ENCODE data around the gene EML4. TPM values are rescaled to one million over a fixed set of nuclear protein-coding genes. Genes with fewer than 3 reads are reported as not detected.
"Not testable (repeated sequence)": the region's sequence is repeated elsewhere in the genome, so short reads cannot be mapped to it uniquely, and the experiment has no call there.

Gene EML4
- total and polyA plus RNA-seq, 9 donors, result 11.6 to 46.5 (median 31.5) TPM

DNA sequence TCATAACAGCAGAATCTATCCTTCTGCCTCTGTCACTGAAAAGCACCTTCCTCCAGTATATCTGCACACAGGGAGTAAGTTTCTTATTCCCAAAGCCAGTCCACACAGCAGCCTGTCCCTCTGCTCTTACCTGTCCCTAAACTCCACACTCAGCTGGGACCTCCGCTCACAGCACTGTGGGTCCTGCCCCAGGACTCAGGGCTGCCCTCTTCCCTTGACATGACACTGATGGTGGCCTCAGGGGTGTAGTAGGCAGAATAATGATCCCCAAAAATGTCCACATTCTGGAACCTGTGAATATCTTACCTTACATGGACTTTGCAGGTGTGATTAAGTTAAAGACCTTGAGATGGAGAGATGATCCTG, 39.7 kb upstream of the EML4 start:
- 98 to 100% (median 100%) methylated on average over 1 of the region's 1 CpG for WGBS, 3 donors
- intact Hi-C loops (cut with DNase I), result no loop called here

DNA sequence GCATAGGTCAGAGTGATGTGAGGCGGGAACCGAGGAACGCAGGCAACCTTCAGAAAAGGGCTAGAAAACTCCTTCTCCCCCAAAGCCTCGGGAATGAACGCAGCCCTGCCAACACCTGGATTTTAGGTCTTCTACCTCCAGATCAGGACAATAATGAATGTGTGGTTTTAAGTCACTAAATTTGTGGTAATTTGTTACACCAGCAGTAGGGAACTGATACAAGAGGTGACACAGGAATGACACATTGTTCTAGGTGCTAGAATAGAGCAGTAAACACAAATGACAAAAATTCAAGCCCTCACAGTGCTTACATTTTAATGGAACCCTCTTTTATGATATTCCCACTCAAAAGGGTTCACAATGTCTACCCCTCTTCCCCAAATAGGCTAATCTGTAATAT, 39.2 kb upstream of the EML4 start:
- H3K27me3 ChIP-seq, result no peaks in the 10 kb centered on the region
- H3K27ac ChIP-seq, result no peak overlapping the region
- H3K9me3 ChIP-seq, result no peaks in the 10 kb centered on the region
- 96 to 98% (median 96%) methylated on average over 5 of the region's 5 CpGs for WGBS, 3 donors
- H3K4me1 ChIP-seq (ENCODE audit: insufficient read depth), result peaks cover 4% of the 10 kb centered on the region
- intact Hi-C loops (cut with DNase I), result no loop called here
- no peak overlapping the region for H3K4me3 ChIP-seq
- no peak for TF ChIP-seq EP300 (IDR thresholded peaks at IDR 0.05)
- H3K36me3 ChIP-seq, result no peaks in the 10 kb centered on the region
- DNase-seq, result no peak

More for the DNA sequence above, 39.7 kb upstream of the EML4 start:
- TF ChIP-seq POLR2A (IDR thresholded peaks at IDR 0.05) (no peak), EP300 (IDR thresholded peaks at IDR 0.05) (no peak)
- TF ChIP-seq, protein P1, sequence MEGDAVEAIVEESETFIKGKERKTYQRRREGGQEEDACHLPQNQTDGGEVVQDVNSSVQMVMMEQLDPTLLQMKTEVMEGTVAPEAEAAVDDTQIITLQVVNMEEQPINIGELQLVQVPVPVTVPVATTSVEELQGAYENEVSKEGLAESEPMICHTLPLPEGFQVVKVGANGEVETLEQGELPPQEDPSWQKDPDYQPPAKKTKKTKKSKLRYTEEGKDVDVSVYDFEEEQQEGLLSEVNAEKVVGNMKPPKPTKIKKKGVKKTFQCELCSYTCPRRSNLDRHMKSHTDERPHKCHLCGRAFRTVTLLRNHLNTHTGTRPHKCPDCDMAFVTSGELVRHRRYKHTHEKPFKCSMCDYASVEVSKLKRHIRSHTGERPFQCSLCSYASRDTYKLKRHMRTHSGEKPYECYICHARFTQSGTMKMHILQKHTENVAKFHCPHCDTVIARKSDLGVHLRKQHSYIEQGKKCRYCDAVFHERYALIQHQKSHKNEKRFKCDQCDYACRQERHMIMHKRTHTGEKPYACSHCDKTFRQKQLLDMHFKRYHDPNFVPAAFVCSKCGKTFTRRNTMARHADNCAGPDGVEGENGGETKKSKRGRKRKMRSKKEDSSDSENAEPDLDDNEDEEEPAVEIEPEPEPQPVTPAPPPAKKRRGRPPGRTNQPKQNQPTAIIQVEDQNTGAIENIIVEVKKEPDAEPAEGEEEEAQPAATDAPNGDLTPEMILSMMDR (IDR thresholded peaks at IDR 0.05), result no peak
- DNase-seq, result no peak
- Histone ChIP-seq H3K4me3 (no peak overlapping the region), H3K27ac (no peak overlapping the region), H3K9me3 (no peaks in the 10 kb centered on the region), H3K27me3 (no peaks in the 10 kb centered on the region), H3K36me3 (no peaks in the 10 kb centered on the region), H3K4me1 (ENCODE audit: insufficient read depth) (peaks cover 4% of the 10 kb centered on the region)

DNA sequence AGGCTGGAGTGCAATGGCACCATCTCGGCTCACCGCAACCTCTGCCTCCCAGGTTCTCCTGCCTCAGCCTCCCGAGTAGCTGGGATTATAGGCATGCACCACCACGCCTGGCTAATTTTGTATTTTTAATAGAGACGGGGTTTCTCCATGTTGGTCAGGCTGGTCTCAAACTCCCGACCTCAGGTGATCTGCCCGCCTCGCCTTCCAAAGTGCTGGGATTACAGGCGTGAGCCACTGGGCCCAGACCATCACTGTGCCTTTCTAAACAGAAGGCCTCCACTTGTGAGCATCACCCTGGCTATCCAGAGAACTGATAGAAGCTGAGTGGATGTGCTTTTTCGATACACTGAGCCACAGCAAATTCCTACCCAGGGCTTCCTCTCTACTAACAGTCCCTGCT, 38.3 kb upstream of the EML4 start:
- intact Hi-C loops (cut with DNase I); DNase-seq; H3K27me3 ChIP-seq; H3K4me3 ChIP-seq; H3K27ac ChIP-seq; H3K9me3 ChIP-seq; H3K4me1 ChIP-seq (ENCODE audit: insufficient read depth); H3K36me3 ChIP-seq: not testable (repeated sequence)
- WGBS, 3 donors, result 92 to 97% (median 96%) methylated on average over 10 of the region's 10 CpGs

DNA sequence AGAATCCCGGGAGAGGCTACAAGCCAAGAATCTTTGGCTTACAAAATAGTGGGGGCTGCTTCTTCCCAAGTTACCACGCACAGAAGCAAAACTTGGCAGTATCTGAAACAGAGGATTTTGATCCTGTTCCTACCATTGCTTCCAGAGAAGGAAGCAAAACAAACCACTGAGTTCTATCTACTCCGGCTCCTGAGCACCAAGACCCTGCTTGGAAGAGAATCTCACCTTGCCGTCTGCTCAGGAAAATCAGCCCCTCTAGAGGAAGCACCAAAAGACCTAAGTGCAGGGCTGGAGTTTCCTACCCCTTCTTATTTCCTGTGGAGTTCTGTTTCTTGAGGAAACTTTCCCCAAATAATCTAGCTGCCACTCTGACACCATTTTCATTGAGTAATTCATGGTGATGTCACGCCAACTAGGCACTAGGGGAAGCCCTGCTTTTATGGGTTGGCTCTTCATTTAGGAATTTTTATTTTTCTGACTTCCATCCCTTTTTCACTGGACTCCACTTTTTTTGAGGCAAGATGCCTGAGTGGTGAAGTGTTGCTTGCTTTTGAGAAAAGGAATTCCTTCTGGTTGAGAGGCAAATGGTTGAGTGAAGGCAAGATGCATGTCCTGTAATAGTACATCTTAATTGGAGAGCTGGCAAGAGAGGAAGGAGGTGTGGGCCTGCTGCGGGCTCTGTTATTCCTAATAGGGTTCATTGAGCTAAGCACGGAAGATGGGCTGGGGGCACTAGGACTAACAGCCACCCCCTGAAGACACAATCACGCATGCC, 36.8 kb upstream of the EML4 start:
- Histone ChIP-seq H3K4me1 (ENCODE audit: insufficient read depth) (peaks cover 4% of the 10 kb centered on the region), H3K27ac (peak overlapping the region in 1 of 2 donors; percentile 6), H3K36me3 (no peaks in the 10 kb centered on the region), H3K4me3 (no peak overlapping the region), H3K27me3 (no peaks in the 10 kb centered on the region), H3K9me3 (no peaks in the 10 kb centered on the region)
- TF ChIP-seq, protein P1 (IDR thresholded peaks at IDR 0.05), result no peak
- TF ChIP-seq POLR2A (IDR thresholded peaks at IDR 0.05) (no peak), EP300 (IDR thresholded peaks at IDR 0.05) (no peak)
- 25 to 45% (median 36%) methylated on average over 8 of the region's 8 CpGs for WGBS, 3 donors
- intact Hi-C loops (cut with DNase I), result no loop called here
- no peak for DNase-seq

DNA sequence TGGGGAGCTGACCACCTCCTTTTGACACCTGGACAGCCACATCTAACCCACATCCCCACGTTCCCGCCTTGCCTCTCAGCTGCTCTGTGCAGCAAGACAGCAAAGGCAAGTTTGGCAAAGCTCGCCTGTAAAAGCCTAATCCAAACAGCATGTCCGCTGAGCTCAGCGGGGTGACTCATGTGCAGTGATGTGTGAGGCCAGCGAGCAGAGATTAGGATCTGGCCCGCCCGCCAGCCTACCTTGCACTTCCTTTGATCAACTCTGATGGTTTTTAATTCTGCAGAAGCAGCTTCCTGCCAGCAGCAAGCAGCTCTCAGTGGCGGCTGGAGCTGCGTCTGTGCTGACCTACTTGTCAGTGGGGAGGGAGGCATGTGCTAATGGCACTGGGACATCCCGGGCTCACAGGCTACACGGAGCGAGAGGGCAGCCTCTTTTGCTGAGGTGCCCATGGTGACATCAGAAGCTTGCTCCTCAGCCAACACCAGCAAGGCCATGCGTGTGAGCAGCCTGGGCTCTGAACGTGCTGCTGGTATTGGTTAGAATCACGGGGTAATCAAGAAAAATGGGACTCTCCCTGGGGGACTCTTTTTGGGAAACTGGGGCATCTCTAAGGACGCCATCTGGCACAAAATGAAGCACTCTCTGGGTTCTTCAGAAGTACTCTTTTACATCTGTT, 36.0 kb upstream of the EML4 start:
- Histone ChIP-seq H3K27ac (no peak overlapping the region), H3K9me3 (no peaks in the 10 kb centered on the region), H3K27me3 (no peaks in the 10 kb centered on the region), H3K4me3 (peak overlapping the region; percentile 7), H3K4me1 (ENCODE audit: insufficient read depth) (peaks cover 4% of the 10 kb centered on the region), H3K36me3 (no peaks in the 10 kb centered on the region)
- WGBS, 3 donors, result 30 to 51% (median 45%) methylated on average over 17 of the region's 17 CpGs
- peak in 4 of 5 donors; percentile 34 to 52 (median 43) for DNase-seq
- TF ChIP-seq, protein P1 (IDR thresholded peaks at IDR 0.05), result no peak
- TF ChIP-seq EP300 (IDR thresholded peaks at IDR 0.05), result no peak
- TF ChIP-seq POLR2A (IDR thresholded peaks at IDR 0.05), result no peak
- intact Hi-C loops (cut with DNase I), result no loop called here

Data from ovary (tissue), 9 donors.